Skeletal muscle tissue (tissue), 4 donors: ENCODE results near the gene SRSF7. TPM values are rescaled to one million over a fixed set of nuclear protein-coding genes. Genes with fewer than 3 reads are reported as not detected.
"Not testable (repeated sequence)": the region's sequence is repeated elsewhere in the genome, so short reads cannot be mapped to it uniquely, and the experiment has no call there.

Experiments
- H3K27ac ChIP-seq: one replicate; pipeline ENCODE4 v1.7.0; 2013; ENCODE audit warnings: mild to moderate bottlenecking, low read depth, low read length, inconsistent platforms
- H3K27me3 ChIP-seq, 3 donors: one replicate each; pipeline ENCODE4 v1.7.0; 2013; ENCODE audit warnings: low read length in 3 of 3; ENCODE audit not compliant: control insufficient read depth in 3 of 3, insufficient read depth in 3 of 3
- H3K36me3 ChIP-seq, 3 donors: one replicate each; pipeline ENCODE4 v1.7.0; 2013; ENCODE audit warnings: low read length in 3 of 3; ENCODE audit not compliant: control insufficient read depth in 3 of 3, insufficient read depth in 3 of 3
- H3K4me1 ChIP-seq, 3 donors: one replicate each; pipeline ENCODE4 v1.7.0; 2013; ENCODE audit warnings: low read length in 3 of 3, mild to moderate bottlenecking in 3 of 3; ENCODE audit not compliant: control insufficient read depth in 3 of 3, insufficient read depth in 3 of 3
- H3K4me3 ChIP-seq, 3 donors: one replicate each; pipeline ENCODE4 v1.7.0; 2013; ENCODE audit warnings: low read length in 3 of 3
- H3K9ac ChIP-seq, 3 donors: one replicate each; pipeline ENCODE4 v1.7.0; 2013; ENCODE audit warnings: low read length in 3 of 3, mild to moderate bottlenecking in 3 of 3, moderate library complexity in 2 of 3, low read depth in 1 of 3
- H3K9me3 ChIP-seq, 3 donors: one replicate each; pipeline ENCODE4 v1.7.0; 2013; ENCODE audit warnings: low read length in 3 of 3; ENCODE audit not compliant: control insufficient read depth in 3 of 3
- total RNA-seq: library from RNA; depleted of rRNA; stranded (reverse); fragments of >200 nt; gene quantifications from one replicate; pipeline ENCODE4 v1.2.3, GENCODE V29; 2014
- donor health status: Osteomylitis.

SRSF7 gene
- total RNA-seq, 1 donor from 2014 or later: 79.9 TPM

DNA sequence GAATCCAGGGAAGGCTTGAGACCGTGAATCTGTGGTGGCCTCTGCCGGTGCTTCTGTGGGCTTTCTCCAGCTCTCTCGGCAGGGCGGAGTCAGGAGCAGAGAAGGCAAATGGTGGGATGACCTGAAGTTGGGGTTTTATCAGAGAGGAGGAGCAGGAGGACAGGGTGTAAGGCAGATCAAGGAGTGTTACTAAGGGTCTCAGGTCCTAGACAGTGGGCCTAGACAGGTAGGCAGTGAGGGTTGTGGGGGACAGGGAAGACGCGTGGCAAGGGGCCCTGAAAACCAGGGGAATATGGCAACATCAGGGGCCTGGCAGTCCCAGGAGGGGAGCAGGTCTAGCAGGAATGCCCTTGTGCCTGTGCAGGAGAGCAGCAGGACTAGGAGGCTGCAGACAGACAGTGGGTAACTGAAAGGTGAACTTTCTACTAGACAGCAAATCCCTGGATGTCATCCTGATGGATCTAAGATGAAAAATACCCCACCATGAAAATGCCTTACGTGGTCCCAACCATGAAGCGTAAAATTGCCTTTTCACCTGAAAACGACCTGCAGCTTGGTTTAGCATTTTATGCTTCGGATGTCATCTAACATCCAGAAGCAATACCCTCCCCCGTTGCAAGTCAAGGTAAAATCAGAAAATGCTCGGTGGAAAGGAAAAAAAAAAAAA lies 42.1 kb downstream of the SRSF7 start:
- no peak overlapping the region for H3K27ac ChIP-seq

DNA sequence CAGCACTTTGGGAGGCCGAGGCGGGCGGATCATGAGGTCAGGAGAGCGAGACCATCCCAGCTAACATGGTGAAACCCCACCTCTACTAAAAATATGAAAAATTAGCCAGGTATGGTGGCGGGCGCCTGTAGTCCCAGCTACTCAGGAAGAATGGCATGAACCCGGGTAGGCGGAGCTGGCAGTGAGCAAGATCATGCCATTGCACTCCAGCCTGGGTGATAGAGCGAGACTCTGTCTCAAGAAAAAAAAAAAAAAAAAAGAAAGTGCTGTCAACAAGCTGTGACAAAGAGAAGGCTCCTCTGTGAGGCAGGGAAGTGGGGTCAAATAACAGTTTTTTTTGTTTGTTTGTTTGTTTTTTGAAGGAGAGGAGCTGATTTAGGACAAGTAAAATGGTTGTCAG lies 42.7 kb downstream of the SRSF7 start:
- not testable (repeated sequence) for H3K4me3 ChIP-seq, H3K9me3 ChIP-seq, H3K4me1 ChIP-seq, H3K27ac ChIP-seq, H3K36me3 ChIP-seq, H3K9ac ChIP-seq, H3K27me3 ChIP-seq

More for the DNA sequence above, 42.1 kb downstream of the SRSF7 start:
- Histone ChIP-seq H3K4me1 (no peaks in the 10 kb centered on the region), H3K9ac (no peak overlapping the region), H3K4me3 (no peak overlapping the region), H3K9me3 (no peaks in the 10 kb centered on the region), H3K27me3 (no peaks in the 10 kb centered on the region), H3K36me3 (peaks cover 0 to 4% (median 0%) of the 10 kb centered on the region in 3 donors)

DNA sequence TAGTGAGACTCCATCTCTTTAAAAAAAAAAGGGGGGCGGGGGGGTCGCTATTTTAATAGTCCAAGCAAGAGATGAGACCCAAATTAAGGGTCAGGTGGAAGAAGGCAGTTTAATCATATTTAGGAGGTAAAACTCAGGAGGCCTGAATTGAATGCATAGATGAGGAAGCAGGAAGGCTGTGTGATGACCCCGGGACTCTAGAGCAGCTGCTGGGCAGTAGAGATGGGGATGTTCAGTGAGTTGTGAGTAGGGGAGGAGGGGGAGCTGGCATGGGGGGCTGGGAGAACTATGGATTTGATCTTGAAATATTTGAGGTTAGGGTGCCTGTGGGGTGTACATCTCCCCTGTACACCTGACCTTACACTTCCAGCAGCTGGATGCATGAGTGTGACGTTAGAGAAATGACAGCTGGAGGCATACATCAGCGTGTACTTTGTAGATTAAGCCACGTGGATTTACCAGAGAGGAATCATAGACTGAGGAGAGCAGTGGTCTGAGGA lies 44.3 kb downstream of the SRSF7 start:
- H3K9ac ChIP-seq: no peak overlapping the region
- H3K4me3 ChIP-seq: no peak overlapping the region
- H3K9me3 ChIP-seq: no peaks in the 10 kb centered on the region
- no peak overlapping the region for H3K27ac ChIP-seq
- peaks cover 0 to 4% (median 0%) of the 10 kb centered on the region in 3 donors for H3K36me3 ChIP-seq
- H3K4me1 ChIP-seq: no peaks in the 10 kb centered on the region
- H3K27me3 ChIP-seq: no peaks in the 10 kb centered on the region

DNA sequence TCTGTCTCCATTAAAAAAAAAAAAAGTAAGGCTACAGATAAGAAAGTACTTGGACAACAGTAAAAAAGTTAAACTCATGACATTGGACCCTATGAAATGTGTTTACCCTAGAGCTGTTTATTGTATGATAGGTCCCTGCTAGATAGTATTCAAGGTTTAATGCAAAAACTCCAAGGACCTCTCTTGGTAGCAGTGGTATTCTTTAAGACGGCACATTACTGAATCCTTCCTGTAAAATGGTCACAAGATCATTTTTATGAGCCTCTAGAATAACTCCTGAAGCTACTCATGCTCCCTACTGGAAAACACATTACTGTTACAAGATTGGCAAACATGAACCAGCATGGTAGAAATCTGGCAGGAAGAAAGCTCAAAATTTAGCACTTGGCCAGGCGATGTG lies 46.5 kb downstream of the SRSF7 start:
- Histone ChIP-seq H3K27me3 (no peaks in the 10 kb centered on the region), H3K9me3 (no peaks in the 10 kb centered on the region), H3K4me1 (no peaks in the 10 kb centered on the region), H3K36me3 (no peaks in the 10 kb centered on the region), H3K27ac (no peak overlapping the region), H3K9ac (no peak overlapping the region), H3K4me3 (no peak overlapping the region)

DNA sequence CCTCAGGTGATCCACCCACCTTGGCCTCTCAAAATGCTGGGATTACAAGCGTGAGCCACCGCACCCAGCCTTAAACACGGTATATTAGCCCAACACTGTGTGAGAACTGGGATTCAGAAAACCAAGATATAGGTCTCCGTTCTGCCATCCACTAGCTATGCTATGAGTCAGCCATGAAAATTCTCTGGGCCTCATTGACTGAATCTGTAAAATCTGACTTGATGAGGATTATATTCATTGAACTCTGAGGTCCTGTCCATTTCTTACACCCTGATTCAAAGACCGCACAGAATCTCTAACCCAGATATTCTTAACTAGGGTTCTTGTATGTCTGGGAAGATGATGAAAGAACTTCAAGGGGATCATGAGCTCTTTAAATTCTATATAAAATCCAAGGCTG lies 47.8 kb downstream of the SRSF7 start:
- not testable (repeated sequence) for H3K9me3 ChIP-seq, H3K4me1 ChIP-seq, H3K36me3 ChIP-seq, H3K9ac ChIP-seq, H3K4me3 ChIP-seq, H3K27me3 ChIP-seq, H3K27ac ChIP-seq

DNA sequence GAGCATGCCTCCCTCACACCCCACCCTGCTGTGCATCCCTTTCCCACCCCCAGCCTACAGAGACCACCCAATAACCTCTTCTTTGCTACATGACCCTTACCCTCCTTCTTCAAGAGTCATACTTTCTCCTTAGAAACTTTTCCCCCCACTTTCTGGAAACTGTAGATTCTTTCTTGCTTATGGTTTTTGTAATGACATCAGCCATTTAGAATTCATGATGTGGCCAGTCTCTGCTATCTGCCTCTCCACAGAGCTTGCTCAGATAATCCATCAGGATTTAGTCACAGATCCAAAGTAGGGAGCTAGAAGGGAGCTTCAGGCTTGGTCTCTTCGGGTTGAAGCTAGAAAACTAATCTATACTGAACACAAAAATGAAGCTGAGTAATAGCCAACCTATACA lies 48.7 kb downstream of the SRSF7 start:
- Histone ChIP-seq H3K9me3 (no peaks in the 10 kb centered on the region), H3K9ac (no peak overlapping the region), H3K36me3 (no peaks in the 10 kb centered on the region), H3K27me3 (no peaks in the 10 kb centered on the region), H3K4me3 (no peak overlapping the region), H3K4me1 (no peaks in the 10 kb centered on the region), H3K27ac (no peak overlapping the region)

DNA sequence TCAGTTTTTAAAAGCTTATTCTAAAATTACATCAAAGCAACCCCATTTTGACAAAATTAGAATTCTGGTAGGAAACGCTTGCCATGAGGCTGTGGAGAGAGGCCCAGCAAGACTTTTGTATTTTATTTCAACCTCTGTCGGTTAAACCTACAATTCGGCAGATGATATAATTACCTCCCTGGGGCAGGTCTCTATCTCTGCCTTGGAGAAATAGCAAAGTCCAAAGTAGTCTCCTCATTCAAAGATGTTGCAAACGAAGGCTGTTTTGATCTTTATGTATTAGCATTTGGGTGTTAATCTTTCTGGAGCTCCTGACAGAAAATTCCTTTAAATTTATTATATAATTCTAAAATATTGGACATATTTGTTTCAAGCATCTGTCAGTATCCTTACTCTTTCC lies 49.6 kb downstream of the SRSF7 start:
- H3K9ac ChIP-seq: no peak overlapping the region
- H3K27ac ChIP-seq: no peak overlapping the region
- no peaks in the 10 kb centered on the region for H3K4me1 ChIP-seq
- H3K4me3 ChIP-seq: no peak overlapping the region
- H3K9me3 ChIP-seq: no peaks in the 10 kb centered on the region
- no peaks in the 10 kb centered on the region for H3K27me3 ChIP-seq
- peaks cover 0 to 2% (median 0%) of the 10 kb centered on the region in 3 donors for H3K36me3 ChIP-seq

DNA sequence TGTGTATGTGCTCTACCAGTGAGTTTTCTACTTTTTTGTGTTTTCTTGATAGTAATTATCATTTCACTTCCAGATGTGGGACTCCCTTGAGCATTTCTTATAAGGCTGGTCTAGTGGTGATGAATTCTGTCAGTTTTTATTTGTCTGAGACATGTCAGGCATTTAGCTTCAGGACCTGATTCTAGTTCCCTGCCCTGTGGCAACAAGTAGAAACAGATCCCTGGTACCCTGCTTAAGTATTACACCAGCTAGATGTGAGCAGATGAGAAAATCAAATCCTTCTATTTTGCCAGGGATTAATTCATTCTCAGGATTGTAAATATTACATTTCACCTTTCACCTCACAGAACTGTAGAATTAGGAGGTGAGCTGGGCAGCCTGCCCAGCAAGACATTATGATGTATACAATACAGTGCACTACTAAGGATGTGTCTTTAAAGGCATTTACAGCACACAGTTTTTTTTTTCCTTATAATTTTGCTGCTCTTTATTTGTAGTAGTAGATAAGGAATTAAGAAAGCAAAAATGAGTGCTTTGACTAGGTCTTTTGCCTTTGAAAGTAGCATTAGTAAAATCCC lies 50.2 kb downstream of the SRSF7 start:
- H3K36me3 ChIP-seq: peaks cover 0 to 2% (median 0%) of the 10 kb centered on the region in 3 donors
- no peaks in the 10 kb centered on the region for H3K4me1 ChIP-seq
- H3K27ac ChIP-seq: no peak overlapping the region
- H3K4me3 ChIP-seq: no peak overlapping the region
- no peaks in the 10 kb centered on the region for H3K27me3 ChIP-seq
- H3K9me3 ChIP-seq: no peaks in the 10 kb centered on the region
- H3K9ac ChIP-seq: no peak overlapping the region

DNA sequence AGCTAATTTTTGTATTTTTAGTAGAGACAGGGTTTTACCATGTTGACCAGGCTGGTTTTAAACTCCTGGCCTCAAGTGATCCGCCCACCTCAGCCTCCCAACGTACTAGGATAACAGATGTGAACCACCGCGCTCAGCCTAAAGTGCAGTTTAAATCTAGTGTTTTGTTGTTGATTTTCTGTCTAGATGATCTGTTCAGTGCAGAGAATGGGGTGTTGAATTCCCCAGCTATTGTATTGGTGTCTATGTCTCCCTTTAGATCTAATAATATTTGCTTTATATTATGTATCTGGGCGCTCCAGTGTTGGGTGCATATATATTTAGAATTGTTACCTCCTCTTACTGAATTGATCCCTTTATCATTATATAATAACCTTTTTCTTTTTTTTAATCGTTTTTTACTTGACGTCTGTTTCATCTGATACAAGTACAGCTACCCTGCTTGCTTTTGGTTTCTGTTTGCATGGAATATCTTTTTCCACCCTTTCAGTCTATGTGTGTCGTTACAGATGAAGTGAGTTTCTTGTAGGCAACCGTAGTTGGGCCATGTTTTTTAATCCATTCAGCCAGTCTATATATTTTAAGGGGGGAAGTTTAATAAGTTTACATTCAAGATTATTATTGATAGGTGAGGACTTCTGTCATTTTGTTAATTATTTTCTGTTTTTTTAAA lies 50.9 kb downstream of the SRSF7 start:
- no peak overlapping the region for H3K9ac ChIP-seq
- no peak overlapping the region for H3K4me3 ChIP-seq
- no peaks in the 10 kb centered on the region for H3K27me3 ChIP-seq
- H3K36me3 ChIP-seq: peaks cover 0 to 2% (median 0%) of the 10 kb centered on the region in 3 donors
- H3K27ac ChIP-seq: no peak overlapping the region
- H3K4me1 ChIP-seq: no peaks in the 10 kb centered on the region
- no peaks in the 10 kb centered on the region for H3K9me3 ChIP-seq

DNA sequence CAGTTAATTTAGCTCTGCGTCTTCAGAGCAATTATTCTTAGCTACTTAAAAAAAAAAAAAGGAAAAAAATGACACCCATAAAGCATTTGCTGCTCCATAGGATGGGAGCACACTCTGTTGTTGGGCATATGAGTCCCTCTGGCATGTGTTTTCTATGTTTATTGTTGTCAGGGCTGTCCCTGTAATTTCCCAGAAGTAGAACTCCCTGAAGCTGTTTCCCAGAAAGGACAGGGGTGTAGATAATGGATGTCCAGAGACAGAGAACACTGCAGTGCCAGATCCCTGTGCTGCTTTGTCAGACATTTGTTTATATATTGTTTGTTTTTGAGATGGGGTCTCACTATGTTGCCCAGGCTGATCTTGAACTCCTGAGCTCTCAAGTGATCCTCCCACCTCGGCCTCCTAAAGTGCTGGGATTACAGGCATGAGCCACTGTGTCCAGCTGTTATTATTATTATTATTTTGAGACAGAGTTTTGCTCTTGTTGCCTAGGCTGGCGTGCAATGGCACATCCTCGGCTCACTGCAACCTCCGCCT lies 52.6 kb downstream of the SRSF7 start:
- Histone ChIP-seq H3K4me3 (no peak overlapping the region), H3K27me3 (no peaks in the 10 kb centered on the region), H3K9me3 (no peaks in the 10 kb centered on the region), H3K27ac (no peak overlapping the region), H3K36me3 (peaks cover 0 to 2% (median 0%) of the 10 kb centered on the region in 3 donors), H3K4me1 (no peaks in the 10 kb centered on the region), H3K9ac (no peak overlapping the region)
